ENCODE data around the gene MACIR.

The MACIR gene

GRCh38 chr5:103258957-103259704 is 568 bp downstream of the MACIR start:
- peak; percentile 52 for DNase-seq (ENCODE audit: low read depth, low spot score)
- in situ Hi-C loops (cut with HindIII; ENCODE audit: low sequenced_read_pairs), result no loop called here
- H3K4me3 ChIP-seq (ENCODE audit: low read depth, low read length), result peak overlapping the region; percentile 86
- TF ChIP-seq CTCF (IDR thresholded peaks at IDR 0.05; ENCODE audit: low read depth, low read length), result no peak

GRCh38 chr5:103259705-103260355 is 1.3 kb downstream of the MACIR start:
- in situ Hi-C loops (cut with HindIII; ENCODE audit: low sequenced_read_pairs), result no loop called here
- peak; percentile 59 for DNase-seq (ENCODE audit: low read depth, low spot score)
- no peak for TF ChIP-seq CTCF (IDR thresholded peaks at IDR 0.05; ENCODE audit: low read depth, low read length)
- H3K4me3 ChIP-seq (ENCODE audit: low read depth, low read length), result peak overlapping the region; percentile 86

- in situ Hi-C loops (cut with HindIII; ENCODE audit: low sequenced_read_pairs), result no loop called here
- TF ChIP-seq CTCF (IDR thresholded peaks at IDR 0.05; ENCODE audit: low read depth, low read length), result no peak
- DNase-seq (ENCODE audit: low read depth, low spot score), result no peak
- no peak overlapping the region for H3K4me3 ChIP-seq (ENCODE audit: low read depth, low read length)
These were observed 2.4 kb downstream of the MACIR start for GRCh38 chr5:103260951-103261350.

GRCh38 chr5:103262422-103262871 is 3.9 kb downstream of the MACIR start:
- DNase-seq (ENCODE audit: low read depth, low spot score), result peak; percentile 64
- TF ChIP-seq CTCF (IDR thresholded peaks at IDR 0.05; ENCODE audit: low read depth, low read length), result no peak
- in situ Hi-C loops (cut with HindIII; ENCODE audit: low sequenced_read_pairs), result no loop called here
- H3K4me3 ChIP-seq (ENCODE audit: low read depth, low read length), result no peak overlapping the region

- no peak overlapping the region for H3K4me3 ChIP-seq (ENCODE audit: low read depth, low read length)
- in situ Hi-C loops (cut with HindIII; ENCODE audit: low sequenced_read_pairs), result no loop called here
- DNase-seq (ENCODE audit: low read depth, low spot score), result no peak
- no peak for TF ChIP-seq CTCF (IDR thresholded peaks at IDR 0.05; ENCODE audit: low read depth, low read length)
These were observed 4.5 kb downstream of the MACIR start for GRCh38 chr5:103263054-103263453.

GRCh38 chr5:103264508-103264907 is 5.9 kb downstream of the MACIR start:
- in situ Hi-C loops (cut with HindIII; ENCODE audit: low sequenced_read_pairs), result no loop called here
- no peak overlapping the region for H3K4me3 ChIP-seq (ENCODE audit: low read depth, low read length)
- DNase-seq (ENCODE audit: low read depth, low spot score), result no peak
- TF ChIP-seq CTCF (IDR thresholded peaks at IDR 0.05; ENCODE audit: low read depth, low read length), result no peak
